Panc1 (cell line): ENCODE results near the gene SUN1.

Source experiments
- POLR2AphosphoS5 ChIP-seq: IDR thresholded peaks from 2 replicates; pipeline ENCODE4 v1.6.1; 2012; ENCODE audit warnings: mild to moderate bottlenecking, low read depth, low read length, moderate library complexity
- SIN3A ChIP-seq: IDR thresholded peaks from 2 replicates; pipeline ENCODE4 v1.6.1; 2012; ENCODE audit warnings: low read depth, mild to moderate bottlenecking, low read length, moderate library complexity, borderline replicate concordance; ENCODE audit not compliant: insufficient read depth
- TCF7L2 ChIP-seq: IDR thresholded peaks from 2 replicates; pipeline ENCODE4 v1.6.1; 2011; ENCODE audit warnings: mild to moderate bottlenecking, low read depth, low read length, inconsistent platforms
- TF ChIP-seq, protein P1 (sequence below): fragments of 450-650 bp; IDR thresholded peaks from 2 replicates; pipeline ENCODE4 v1.5.1; 2017; ENCODE audit warnings: mild to moderate bottlenecking
- TF ChIP-seq, protein P2 (sequence below), 2 experiments: IDR thresholded peaks; 2 replicates each; pipeline ENCODE4 v1.6.1; 2011 to 2012; ENCODE audit warnings: low read depth in 2 of 2, control low read depth in 1 of 2, low read length in 1 of 2, mild to moderate bottlenecking in 1 of 2, moderate library complexity in 1 of 2; ENCODE audit not compliant: insufficient read depth in 1 of 2

DNA sequence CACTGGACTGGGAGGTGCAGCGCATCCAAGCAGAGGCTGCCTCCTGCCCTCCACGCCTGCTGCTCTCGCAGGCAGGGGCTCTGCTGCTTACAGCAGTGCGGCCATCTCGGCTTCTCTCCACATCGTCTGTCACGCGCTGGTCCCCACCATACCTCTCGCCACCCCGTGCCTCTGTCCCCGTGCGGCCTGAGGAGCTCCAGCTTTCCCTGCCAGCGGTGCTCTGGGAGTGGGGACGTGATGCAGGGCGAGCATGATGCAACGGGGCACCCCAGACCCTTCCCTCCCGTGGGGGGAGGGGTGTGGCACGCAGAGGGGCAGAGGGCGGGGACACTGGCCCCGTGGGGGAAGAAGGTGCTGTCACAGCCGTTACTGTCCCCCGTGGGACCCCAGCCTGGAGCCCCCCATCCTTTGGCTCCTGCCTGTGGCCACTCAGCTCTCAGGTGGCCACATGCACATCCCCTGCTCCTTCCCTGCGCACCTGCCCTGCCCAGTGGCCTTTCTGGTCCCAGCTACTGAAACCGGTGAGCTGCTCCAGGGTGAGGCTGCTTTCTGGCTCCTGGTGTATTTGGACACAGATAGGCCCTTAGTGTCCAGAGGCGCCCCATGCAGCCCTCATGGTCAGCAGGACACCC, 53.1 kb downstream of the SUN1 start:
- TF ChIP-seq, protein P1, sequence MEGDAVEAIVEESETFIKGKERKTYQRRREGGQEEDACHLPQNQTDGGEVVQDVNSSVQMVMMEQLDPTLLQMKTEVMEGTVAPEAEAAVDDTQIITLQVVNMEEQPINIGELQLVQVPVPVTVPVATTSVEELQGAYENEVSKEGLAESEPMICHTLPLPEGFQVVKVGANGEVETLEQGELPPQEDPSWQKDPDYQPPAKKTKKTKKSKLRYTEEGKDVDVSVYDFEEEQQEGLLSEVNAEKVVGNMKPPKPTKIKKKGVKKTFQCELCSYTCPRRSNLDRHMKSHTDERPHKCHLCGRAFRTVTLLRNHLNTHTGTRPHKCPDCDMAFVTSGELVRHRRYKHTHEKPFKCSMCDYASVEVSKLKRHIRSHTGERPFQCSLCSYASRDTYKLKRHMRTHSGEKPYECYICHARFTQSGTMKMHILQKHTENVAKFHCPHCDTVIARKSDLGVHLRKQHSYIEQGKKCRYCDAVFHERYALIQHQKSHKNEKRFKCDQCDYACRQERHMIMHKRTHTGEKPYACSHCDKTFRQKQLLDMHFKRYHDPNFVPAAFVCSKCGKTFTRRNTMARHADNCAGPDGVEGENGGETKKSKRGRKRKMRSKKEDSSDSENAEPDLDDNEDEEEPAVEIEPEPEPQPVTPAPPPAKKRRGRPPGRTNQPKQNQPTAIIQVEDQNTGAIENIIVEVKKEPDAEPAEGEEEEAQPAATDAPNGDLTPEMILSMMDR: no peak
- TF ChIP-seq SIN3A (no peak), POLR2AphosphoS5 (no peak), TCF7L2 (no peak)
- TF ChIP-seq, protein P2, sequence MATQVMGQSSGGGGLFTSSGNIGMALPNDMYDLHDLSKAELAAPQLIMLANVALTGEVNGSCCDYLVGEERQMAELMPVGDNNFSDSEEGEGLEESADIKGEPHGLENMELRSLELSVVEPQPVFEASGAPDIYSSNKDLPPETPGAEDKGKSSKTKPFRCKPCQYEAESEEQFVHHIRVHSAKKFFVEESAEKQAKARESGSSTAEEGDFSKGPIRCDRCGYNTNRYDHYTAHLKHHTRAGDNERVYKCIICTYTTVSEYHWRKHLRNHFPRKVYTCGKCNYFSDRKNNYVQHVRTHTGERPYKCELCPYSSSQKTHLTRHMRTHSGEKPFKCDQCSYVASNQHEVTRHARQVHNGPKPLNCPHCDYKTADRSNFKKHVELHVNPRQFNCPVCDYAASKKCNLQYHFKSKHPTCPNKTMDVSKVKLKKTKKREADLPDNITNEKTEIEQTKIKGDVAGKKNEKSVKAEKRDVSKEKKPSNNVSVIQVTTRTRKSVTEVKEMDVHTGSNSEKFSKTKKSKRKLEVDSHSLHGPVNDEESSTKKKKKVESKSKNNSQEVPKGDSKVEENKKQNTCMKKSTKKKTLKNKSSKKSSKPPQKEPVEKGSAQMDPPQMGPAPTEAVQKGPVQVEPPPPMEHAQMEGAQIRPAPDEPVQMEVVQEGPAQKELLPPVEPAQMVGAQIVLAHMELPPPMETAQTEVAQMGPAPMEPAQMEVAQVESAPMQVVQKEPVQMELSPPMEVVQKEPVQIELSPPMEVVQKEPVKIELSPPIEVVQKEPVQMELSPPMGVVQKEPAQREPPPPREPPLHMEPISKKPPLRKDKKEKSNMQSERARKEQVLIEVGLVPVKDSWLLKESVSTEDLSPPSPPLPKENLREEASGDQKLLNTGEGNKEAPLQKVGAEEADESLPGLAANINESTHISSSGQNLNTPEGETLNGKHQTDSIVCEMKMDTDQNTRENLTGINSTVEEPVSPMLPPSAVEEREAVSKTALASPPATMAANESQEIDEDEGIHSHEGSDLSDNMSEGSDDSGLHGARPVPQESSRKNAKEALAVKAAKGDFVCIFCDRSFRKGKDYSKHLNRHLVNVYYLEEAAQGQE (IDR thresholded peaks at IDR 0.05; ENCODE audit: insufficient read depth in 1 of 2, low read depth in 2 of 2, low read length in 1 of 2): no peak
